Heart left ventricle (tissue), 16 donors: ENCODE measurements around the gene RAP1GDS1. TPM values are rescaled to one million over a fixed set of nuclear protein-coding genes. Genes with fewer than 3 reads are reported as not detected.
"Not testable (repeated sequence)": the region's sequence is repeated elsewhere in the genome, so short reads cannot be mapped to it uniquely, and the experiment has no call there.

Experiments
- ATAC-seq, 4 donors: fragments of 200-7000 bp; cut with Tn5 transposase; one replicate each; pipeline ENCODE4 v1.9.1; 2020 to 2022; ENCODE audit warnings: moderate library complexity in 4 of 4, mild to moderate bottlenecking in 3 of 4, moderate number of reproducible peaks in 1 of 4
- DNase-seq, 5 donors: peaks; one replicate each; pipeline ENCODE4 v3.0.0-alpha.2; 2020
- H3K27ac ChIP-seq, 12 donors: fragments of 200-600 bp; sonication (generic) in 4 of 12; one replicate each; pipeline versions ENCODE4 v1.5.0 to v1.8.0; 2016 to 2022; ENCODE audit warnings: mild to moderate bottlenecking in 2 of 12
- H3K27me3 ChIP-seq, 9 donors: fragments of 200-600 bp; sonication (generic) in 2 of 9; one replicate each; pipeline versions ENCODE4 v1.5.1 to v1.8.0; 2016 to 2022; ENCODE audit warnings: mild to moderate bottlenecking in 3 of 9
- H3K36me3 ChIP-seq, 9 donors: fragments of 200-600 bp; sonication (generic) in 2 of 9; one replicate each; pipeline versions ENCODE4 v1.5.0 to v1.8.0; 2018 to 2022; ENCODE audit warnings: mild to moderate bottlenecking in 2 of 9
- H3K4me1 ChIP-seq, 12 donors: fragments of 200-600 bp; sonication (generic) in 4 of 12; one replicate each; pipeline versions ENCODE4 v1.5.0 to v1.8.0; 2016 to 2022; ENCODE audit warnings: mild to moderate bottlenecking in 3 of 12
- H3K4me3 ChIP-seq, 12 donors: fragments of 200-600 bp; sonication (generic) in 4 of 12; one replicate each; pipeline versions ENCODE4 v1.5.0 to v1.8.0; 2017 to 2022; ENCODE audit warnings: mild to moderate bottlenecking in 9 of 12, moderate library complexity in 4 of 12
- H3K9me3 ChIP-seq, 12 donors: fragments of 200-600 bp; sonication (generic) in 4 of 12; one replicate each; pipeline versions ENCODE4 v1.5.0 to v1.8.0; 2016 to 2022; ENCODE audit warnings: mild to moderate bottlenecking in 1 of 12
- POLR2A ChIP-seq, 2 donors: fragments of 450-650 bp; IDR thresholded peaks; one replicate each; pipeline ENCODE4 v1.6.1; 2017; ENCODE audit warnings: antibody characterized with exemption in 2 of 2, mild to moderate bottlenecking in 2 of 2, moderate library complexity in 2 of 2
- WGBS, 4 donors: extraction: QIAGEN DNeasy Blood & Tissue Kit in 2 of 4; methylation state at CpG; one replicate each; pipeline versions ENCODE4 v1.1.5 to v1.1.7; 2013 to 2018; 5-methylcytosine and 5-hydroxymethylcytosine counted together
- intact Hi-C, 10 donors: fragments of 100-400 bp; cut with DNase I; formaldehyde crosslinking; loops; one replicate each; pipeline versions ENCODE4 v1.11.1 to v1.14.2; 2022
- polyA plus RNA-seq, 2 donors: library from polyadenylated mRNA; stranded (reverse); fragments of 200-250 nt; gene quantifications; one replicate each; pipeline ENCODE4 v1.2.3, GENCODE V29; 2013
- total RNA-seq, 9 donors: library from RNA; depleted of rRNA in 2 of 9; stranded (reverse); fragments of >200 nt in 2 of 9; fragmentation: NEBNext Ultra II Directional in 3 of 9; extraction: Animal tissue kit (Norgen Biotek cat#: 25700) in 3 of 9; gene quantifications; one replicate each; pipeline versions ENCODE4 v1.1.0 to v1.2.4, GENCODE V29; 2016 to 2023
- TF ChIP-seq, protein P1 (sequence below), 12 donors: fragments of 200-600 bp; sonication (generic) in 4 of 12; IDR thresholded peaks; one replicate each; pipeline versions ENCODE4 v1.5.0 to v1.8.0; 2018 to 2022; ENCODE audit warnings: antibody characterized with exemption in 12 of 12, mild to moderate bottlenecking in 5 of 12
- donor health status: ischemic (EF 13 %, LVEDD 7.1; RV severe dilation, severe dysfunction).
- donor health status: healthy with polysubstance abuse.
- donor health status: DM: no; HTN: yes; CAD: no.
- donor health status: DM: no; HTN: no; CAD: no.
- donor health status: ischemic (EF 25% LVEDD 6.9; RV normal size, moderate dysfunction).
- donor health status: ischemic (EF 25% LVEDD 5.7; RV mildly dilated, moderate dysfunction).
- donor health status: healthy.
- donor health status: DM: yes; HTN: yes; CAD: no.
- donor health status: ischemic (EF 35%, LVEDD 5.7; RV mildly dilated, moderate dysfunction).
- donor health status: nonischemic (EF 11% LVEDD 7.7; RV severe dilation, severe dysfunction).
- donor health status: DM: yes; HTN: yes; CAD: no.
- donor health status: PGD.
- donor health status: ischemic (EF 29% LVEDD 5.4; RV normal size, mild dysfunction).
- donor health status: nonischemic (EF 23%, LVEDD 6.1; RV moderate dilation, normal function).

Gene RAP1GDS1
- total and polyA plus RNA-seq, 11 donors = 4.2 to 26.6 (median 12.5) TPM

DNA sequence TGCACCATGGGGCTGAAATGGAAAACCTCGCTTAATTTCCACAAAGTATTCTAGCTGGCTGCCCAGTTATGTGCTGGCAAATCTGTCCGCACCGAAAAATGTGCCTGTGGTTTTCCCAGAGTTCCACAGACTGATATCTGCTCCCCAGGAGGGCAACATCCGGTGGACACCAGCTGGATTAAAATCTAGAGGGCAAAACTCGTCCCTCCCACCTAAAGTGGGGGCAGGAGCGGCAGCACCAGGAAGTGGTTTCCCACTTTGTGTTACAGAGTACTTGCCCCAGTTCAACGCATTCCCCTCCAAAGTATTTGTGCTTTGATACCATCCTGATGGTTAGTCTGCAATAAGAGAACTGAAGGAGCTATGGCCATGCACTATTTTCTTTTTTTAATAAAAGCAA, 209.6 kb downstream of the RAP1GDS1 start:
- TF ChIP-seq, protein P1, sequence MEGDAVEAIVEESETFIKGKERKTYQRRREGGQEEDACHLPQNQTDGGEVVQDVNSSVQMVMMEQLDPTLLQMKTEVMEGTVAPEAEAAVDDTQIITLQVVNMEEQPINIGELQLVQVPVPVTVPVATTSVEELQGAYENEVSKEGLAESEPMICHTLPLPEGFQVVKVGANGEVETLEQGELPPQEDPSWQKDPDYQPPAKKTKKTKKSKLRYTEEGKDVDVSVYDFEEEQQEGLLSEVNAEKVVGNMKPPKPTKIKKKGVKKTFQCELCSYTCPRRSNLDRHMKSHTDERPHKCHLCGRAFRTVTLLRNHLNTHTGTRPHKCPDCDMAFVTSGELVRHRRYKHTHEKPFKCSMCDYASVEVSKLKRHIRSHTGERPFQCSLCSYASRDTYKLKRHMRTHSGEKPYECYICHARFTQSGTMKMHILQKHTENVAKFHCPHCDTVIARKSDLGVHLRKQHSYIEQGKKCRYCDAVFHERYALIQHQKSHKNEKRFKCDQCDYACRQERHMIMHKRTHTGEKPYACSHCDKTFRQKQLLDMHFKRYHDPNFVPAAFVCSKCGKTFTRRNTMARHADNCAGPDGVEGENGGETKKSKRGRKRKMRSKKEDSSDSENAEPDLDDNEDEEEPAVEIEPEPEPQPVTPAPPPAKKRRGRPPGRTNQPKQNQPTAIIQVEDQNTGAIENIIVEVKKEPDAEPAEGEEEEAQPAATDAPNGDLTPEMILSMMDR (IDR thresholded peaks at IDR 0.05) = no peak
- no peak for TF ChIP-seq POLR2A (IDR thresholded peaks at IDR 0.05)
- no peaks in the 10 kb centered on the region for H3K9me3 ChIP-seq
- H3K27me3 ChIP-seq = no peaks in the 10 kb centered on the region
- intact Hi-C loops = loop anchor here in 1 of 10 donors (10.0 kb wide), 1 partner anchor 464 kb away; no protein-coding TSS in a partner anchor
- WGBS, 4 donors = 87 to 91% (median 88%) methylated on average over 7 of the region's 7 CpGs
- no peak for ATAC-seq
- peaks cover 0 to 4% (median 0%) of the 10 kb centered on the region in 9 donors for H3K36me3 ChIP-seq
- no peak overlapping the region for H3K4me3 ChIP-seq
- H3K27ac ChIP-seq = peak overlapping the region in 1 of 12 donors; percentile 2
- H3K4me1 ChIP-seq = peaks cover 0 to 20% (median 10%) of the 10 kb centered on the region in 12 donors
- DNase-seq = no peak

DNA sequence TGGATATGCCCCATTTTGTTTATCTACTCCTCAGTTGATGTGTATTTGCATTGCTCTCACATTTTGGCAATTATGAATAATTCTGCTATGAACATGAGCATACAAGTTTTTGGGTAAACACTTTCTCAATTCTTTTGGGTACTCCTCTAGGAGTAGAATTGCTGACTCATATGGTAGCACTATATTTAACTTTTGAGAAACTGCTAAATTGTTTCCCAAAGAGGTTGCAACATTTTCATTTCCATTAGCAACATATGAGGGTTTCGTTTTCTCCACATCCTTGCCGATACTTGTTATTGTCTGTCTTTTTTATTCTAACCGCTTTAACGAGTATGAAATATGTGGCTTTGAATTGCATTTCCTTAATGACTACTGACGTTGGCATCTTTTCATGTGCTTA, 211.9 kb downstream of the RAP1GDS1 start:
- 87 to 90% (median 89%) methylated on average over 5 of the region's 5 CpGs for WGBS, 4 donors
- TF ChIP-seq, protein P1 (IDR thresholded peaks at IDR 0.05) = no peak
- TF ChIP-seq POLR2A (IDR thresholded peaks at IDR 0.05) = no peak
- Histone ChIP-seq H3K36me3 (peaks cover 0 to 6% (median 0%) of the 10 kb centered on the region in 9 donors), H3K27ac (no peak overlapping the region), H3K4me1 (peaks cover 0 to 13% (median 6%) of the 10 kb centered on the region in 12 donors), H3K27me3 (no peaks in the 10 kb centered on the region), H3K9me3 (no peaks in the 10 kb centered on the region), H3K4me3 (no peak overlapping the region)
- ATAC-seq (no peak), DNase-seq (no peak)
- intact Hi-C loops = loop anchor here in 1 of 10 donors (10.0 kb wide), 1 partner anchor 462 kb away; no protein-coding TSS in a partner anchor

DNA sequence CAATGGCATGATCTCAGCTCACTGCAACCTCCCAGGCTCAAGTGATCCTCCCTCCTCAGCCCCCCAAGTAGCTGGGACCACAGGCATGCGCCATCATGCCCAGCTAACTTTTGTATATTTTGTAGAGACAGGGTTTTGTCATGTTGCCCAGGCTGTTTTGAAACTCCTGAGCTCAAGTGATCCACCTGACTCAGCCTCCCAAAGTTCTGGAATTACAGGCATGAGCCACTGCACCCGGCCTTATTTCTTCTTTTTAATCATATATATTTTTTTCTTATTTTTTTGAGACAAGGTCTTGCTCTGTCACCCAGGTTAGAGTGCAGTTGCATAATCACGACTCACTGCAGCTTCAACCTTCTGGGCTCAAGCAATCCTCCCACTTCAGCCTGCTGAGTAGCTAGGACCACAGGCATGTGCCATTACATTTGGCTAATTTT, 213.2 kb downstream of the RAP1GDS1 start:
- H3K4me3 ChIP-seq = no peak overlapping the region
- intact Hi-C loops = loop anchor here in 1 of 10 donors (10.0 kb wide), 1 partner anchor 460 kb away; no protein-coding TSS in a partner anchor
- ATAC-seq (no peak), DNase-seq (no peak)
- TF ChIP-seq POLR2A (IDR thresholded peaks at IDR 0.05) = no peak
- TF ChIP-seq, protein P1 (IDR thresholded peaks at IDR 0.05) = no peak
- no peak overlapping the region for H3K27ac ChIP-seq
- H3K4me1 ChIP-seq = no peaks in the 10 kb centered on the region
- H3K27me3 ChIP-seq = no peaks in the 10 kb centered on the region
- no peaks in the 10 kb centered on the region for H3K9me3 ChIP-seq
- WGBS, 4 donors = 95 to 98% (median 96%) methylated on average over 3 of the region's 3 CpGs
- H3K36me3 ChIP-seq = peaks cover 0 to 6% (median 0%) of the 10 kb centered on the region in 9 donors

DNA sequence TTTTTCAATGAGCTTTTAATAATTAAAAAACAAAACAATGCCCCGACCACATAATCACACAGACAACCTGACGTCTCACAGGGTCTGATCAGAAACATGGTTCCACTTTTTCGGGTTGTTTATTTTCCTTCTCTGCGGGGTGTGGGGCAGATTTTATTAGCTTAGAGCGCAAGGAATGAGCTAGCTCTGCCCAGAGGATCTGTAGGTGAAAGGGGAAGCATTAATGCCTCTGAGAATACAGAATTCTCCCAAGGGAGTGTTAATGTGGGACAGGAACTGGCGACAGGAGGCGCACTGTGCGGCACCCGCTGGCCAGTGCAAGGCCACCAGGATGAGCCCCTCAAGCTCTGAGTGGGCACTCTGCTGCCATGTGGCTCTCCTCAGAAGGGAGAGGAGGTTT, 215.7 kb downstream of the RAP1GDS1 start:
- DNase-seq (no peak), ATAC-seq (no peak)
- Histone ChIP-seq H3K4me3 (no peak overlapping the region), H3K9me3 (no peaks in the 10 kb centered on the region), H3K27me3 (no peaks in the 10 kb centered on the region), H3K36me3 (peaks cover 0 to 6% (median 0%) of the 10 kb centered on the region in 9 donors), H3K27ac (no peak overlapping the region), H3K4me1 (no peaks in the 10 kb centered on the region)
- no peak for TF ChIP-seq POLR2A (IDR thresholded peaks at IDR 0.05)
- TF ChIP-seq, protein P1 (IDR thresholded peaks at IDR 0.05) = no peak
- 95 to 97% (median 97%) methylated on average over 9 of the region's 9 CpGs for WGBS, 4 donors
- intact Hi-C loops = loop anchor here in 1 of 10 donors (10.0 kb wide), 1 partner anchor 458 kb away; no protein-coding TSS in a partner anchor

DNA sequence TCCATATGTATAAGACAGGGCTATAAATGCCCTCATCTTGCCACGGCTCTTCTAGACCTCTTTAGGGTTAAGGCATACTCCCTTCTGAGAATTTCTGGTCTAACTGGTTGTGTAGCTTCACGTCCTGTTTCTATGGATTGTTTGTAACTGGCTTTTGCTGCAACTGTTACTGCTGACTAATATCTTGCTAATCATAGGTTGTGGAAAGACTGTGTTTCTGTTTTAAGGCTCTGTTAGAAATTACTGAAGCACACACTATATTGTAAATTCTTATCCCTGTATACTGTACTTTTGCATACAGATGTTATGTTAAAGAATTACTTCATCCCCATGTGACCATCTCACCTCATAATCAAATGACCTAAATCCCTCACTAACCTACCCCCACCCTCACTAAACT, 218.4 kb downstream of the RAP1GDS1 start:
- not testable (repeated sequence) for H3K27ac ChIP-seq, DNase-seq, H3K36me3 ChIP-seq, H3K4me3 ChIP-seq, H3K27me3 ChIP-seq, H3K4me1 ChIP-seq, ATAC-seq, H3K9me3 ChIP-seq
- WGBS, 4 donors = 89 to 100% (median 91%) methylated on average over 2 of the region's 2 CpGs
- intact Hi-C loops = loop anchor here in 1 of 10 donors (10.0 kb wide), 1 partner anchor 455 kb away; no protein-coding TSS in a partner anchor
